NT2/D1 (cell line): ENCODE data around the gene ANTKMT.

Experiments
- YY1 ChIP-seq: IDR thresholded peaks from 2 replicates; pipeline ENCODE4 v1.6.1; 2011; ENCODE audit not compliant: insufficient read length, insufficient read depth
- ZNF274 ChIP-seq: IDR thresholded peaks from 2 replicates; pipeline ENCODE4 v1.6.1; 2011; ENCODE audit warnings: mild to moderate bottlenecking, low read depth, low read length

GRCh38 chr16:736936-737481 is 16.1 kb downstream of the ANTKMT start:
- TF ChIP-seq ZNF274 = no peak
- no peak for TF ChIP-seq YY1
